ELR (cell line): Measurements from ENCODE around the gene MSI2.

Source experiments
- DNase-seq: peaks from one replicate; pipeline ENCODE4 v3.0.0-alpha.2; 2015; ENCODE audit warnings: low read depth

Gene MSI2

DNA sequence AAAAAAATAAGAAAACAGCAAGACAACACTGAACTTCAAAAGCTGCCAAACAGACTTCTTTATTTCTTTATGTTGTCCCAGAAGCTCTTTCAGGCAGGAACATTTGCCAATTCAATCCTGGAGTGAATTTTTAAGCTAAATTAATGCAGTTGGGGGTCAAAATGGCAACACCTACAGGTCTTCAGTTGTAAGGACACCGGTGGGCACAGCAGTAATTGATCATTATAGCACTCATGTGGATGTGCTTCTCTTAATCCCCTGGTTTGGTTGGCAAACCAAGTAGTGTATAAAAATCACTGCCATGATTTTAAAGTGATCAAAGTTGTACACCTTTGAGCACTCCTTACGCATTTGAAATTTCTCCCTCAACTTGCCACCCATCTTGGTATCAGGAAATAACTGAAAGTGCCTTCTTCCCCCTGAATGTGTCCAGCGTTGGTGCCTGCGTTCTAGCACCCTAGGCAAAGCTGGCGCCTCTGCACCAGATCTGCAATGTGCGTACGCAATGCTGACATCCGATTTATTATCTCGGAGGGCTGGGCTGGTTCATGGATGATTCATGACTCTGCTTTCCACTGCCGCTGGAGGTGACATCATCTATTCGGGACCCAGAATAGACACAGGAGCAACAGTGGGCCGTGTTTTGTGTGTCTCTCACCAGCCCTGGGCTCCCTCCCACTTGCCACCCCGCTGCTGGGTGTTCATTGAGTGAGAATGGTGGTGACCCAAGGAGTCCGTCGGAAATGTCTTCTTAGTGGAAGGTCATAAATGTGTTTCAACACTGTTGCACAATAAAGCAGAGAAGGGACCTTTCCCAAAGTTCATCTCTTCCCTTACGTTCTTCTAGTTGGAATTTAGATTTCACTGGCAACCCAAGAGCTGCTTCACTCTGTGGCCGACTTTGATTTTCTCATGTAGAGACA is 285.4 kb downstream of the MSI2 start:
- DNase-seq = peak; percentile 63

DNA sequence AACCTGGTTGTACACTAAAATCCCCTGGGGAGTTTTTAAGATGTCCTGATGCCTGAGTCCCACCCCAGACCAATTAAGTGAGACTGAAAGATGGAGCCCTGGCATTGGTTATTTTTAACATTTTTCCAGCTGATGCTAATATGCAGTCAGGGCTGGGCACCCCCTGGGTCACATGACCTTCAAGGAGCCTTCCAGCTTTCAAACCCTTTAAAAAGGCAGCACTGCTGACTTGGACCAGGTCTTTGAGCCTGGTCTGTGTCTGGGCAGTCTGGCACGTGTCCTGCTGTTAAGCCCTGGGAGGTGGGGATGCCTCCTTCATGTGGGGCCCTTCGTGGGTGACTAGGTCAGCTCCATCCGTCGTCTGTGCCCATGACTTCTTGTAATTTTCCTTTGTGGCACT is 286.2 kb downstream of the MSI2 start:
- no peak for DNase-seq

DNA sequence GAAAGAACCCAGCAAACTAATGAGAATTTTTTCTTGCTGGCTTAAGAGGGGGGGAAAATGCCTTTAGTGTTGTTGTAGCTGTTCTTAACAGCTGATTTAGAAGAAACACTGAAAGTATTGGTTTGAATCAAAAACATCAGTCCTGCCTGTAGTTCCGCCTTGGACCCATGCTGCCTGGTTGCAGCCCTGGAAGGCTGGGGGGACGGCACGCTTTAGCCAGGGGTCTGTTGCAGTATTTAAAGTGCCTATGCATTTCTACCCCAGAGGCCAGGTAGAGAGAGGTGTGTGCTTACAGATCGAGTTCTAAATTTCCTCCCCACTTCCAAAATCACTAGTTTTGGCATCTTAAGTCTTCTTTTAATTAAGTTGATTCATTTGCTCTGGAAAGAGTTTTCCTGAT is 286.9 kb downstream of the MSI2 start:
- DNase-seq = no peak

DNA sequence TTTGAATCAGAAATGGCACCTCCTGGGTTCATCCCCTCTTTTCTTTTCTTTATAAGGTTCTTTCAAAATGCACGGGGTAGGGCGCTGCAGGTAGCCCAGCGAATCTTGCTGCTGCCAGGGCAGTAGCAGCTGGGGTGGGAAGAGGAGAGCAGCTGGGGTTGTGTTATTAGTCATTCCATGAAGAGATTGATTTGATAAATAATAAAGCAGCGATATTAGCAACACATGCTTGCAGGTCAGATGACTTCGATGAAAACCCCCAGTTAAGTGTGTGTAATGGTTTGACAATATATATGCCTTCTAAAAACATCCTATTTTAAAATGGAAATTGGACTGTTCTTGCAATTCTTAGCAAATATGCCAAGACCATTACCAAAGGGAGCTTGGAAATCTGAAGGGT is 288.1 kb downstream of the MSI2 start:
- no peak for DNase-seq

DNA sequence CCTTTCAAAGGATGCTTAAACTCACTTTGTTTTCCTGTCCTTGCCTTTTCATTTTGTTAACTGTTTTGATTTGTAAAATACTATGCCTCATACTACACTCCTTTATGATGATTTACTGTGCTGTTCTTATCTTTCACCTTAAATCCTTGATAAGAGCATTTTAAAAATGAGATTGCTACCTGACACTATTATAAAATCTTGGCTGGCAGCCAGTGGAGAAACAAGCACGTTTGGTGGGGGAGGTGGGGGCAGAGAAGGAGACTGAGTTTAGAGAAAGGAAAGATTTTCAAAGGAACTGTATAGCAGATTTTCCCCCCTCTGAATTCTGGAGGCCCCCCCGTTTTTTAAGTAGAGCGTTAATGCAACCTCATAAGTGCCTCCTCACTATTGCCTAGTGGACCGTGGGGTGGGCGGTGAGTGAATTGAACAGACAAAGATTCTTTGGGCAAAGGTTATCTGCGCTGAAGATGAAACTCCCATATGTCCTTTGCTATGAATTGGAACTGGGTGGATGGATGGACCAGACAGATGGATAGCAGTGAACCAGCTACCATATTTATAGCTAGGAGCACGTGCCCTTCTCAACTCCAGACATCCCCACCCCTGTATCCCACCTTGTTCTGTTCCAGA is 288.6 kb downstream of the MSI2 start:
- DNase-seq = no peak

DNA sequence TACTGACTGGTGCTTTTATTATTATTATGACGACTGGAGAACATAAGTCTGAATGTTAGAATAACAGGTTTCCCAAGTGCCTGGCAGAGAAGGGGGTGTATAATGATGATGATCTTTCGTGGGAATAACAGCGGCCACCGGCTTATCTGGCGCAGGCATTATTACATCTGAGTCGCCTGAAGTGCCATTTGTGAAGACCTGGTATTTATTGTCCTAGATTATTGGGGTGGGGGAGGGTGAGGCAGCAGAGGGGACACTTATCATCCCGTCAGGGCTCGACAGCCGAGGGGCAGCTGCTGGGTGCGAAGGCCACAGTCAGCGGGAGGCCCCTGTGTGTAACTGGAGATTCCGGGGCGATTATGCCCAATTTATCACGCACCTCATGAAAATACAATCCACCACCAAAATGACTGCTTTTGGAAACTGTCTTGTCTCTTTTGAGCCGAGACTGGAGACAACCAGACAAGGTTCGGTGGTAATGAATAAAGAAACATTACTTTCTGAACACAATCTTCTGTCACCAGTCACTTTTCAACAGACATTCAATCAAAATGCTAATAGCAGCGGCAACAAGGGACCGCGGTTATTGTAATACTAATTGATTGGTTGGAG is 289.5 kb downstream of the MSI2 start:
- DNase-seq = no peak

DNA sequence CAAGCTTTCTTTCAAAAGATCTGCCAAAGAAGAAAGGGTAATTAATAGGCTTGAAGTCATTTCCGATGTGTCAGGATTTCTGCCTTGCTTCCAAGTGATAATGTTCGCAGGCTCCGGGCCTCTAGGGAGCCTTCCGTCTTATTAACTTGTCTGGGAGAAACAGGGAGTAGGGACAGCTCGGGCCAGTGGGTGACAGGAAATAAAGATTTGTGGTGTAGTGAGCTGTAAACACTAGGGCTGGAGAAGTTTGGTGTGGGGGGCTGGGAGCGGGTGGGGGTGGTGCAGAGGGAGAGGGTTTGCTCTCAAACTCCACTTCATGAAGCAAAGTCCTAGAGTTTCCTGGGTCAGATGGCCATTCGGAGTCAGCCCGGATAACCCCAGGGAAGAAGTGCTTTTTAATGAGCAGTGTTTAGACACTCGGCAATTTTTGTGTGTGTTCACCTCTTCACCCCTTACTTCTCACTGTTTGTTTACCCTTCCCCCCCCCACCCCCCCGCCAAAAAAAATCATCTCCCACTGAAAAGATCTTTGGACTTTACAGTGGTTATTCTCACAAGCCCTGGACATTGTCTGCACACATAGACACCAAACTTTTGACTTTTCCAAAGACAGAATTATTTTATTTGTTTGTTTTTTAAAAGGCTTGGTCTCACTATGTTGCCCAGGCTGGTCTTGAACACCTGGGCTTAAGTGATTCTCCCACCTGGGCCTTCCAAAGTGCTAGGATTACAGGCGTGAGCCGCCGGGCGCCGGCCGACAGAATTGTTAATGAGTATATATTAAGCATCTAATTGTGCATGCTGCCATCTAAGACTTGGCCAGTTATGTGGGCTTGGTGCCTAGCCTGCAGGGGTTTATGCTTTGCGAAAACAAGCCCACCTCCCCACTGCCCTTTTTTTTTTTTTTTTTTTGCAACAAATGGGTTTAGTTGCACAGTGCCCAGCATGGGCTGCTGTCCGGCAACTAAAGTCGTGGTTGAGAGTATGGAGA is 292.4 kb downstream of the MSI2 start:
- no peak for DNase-seq

DNA sequence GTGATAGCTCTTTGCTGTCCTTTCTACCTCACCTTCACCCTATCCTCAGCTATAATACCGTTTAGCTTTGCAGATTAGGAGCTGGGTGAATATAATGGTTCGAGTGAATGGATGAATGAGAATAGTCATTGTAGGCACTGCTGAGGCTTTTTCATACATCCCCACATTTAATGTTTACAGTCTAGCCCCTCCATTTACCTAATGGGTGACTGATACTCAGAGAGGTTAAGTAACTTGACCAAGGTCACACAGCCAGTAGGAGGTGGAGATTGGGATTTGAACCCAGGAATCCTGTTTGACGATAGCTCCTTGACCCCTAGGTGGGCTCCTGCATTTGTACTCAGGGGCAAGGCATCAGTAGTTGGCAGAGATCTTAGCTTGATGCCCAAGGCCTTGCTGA is 293.1 kb downstream of the MSI2 start:
- no peak for DNase-seq

DNA sequence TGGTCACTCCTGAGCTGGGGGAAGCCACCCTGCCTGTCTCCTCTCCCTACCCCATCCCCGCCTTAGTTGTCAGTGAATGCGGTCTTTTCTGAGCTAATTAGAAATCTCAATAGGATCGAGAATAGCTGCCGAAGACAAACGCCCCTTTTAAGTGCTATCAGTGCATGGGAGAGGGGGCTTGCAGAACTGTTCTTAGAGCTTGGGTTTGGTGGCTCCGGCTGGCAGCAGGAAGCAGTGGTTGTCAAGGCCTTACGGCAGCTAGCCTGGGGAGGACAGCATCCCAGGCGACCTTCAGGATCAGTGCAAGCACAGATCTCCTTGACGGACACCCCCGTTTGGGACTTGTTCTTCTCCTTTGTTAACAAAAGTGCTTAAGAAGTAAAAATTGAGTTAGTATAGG is 293.7 kb downstream of the MSI2 start:
- no peak for DNase-seq

DNA sequence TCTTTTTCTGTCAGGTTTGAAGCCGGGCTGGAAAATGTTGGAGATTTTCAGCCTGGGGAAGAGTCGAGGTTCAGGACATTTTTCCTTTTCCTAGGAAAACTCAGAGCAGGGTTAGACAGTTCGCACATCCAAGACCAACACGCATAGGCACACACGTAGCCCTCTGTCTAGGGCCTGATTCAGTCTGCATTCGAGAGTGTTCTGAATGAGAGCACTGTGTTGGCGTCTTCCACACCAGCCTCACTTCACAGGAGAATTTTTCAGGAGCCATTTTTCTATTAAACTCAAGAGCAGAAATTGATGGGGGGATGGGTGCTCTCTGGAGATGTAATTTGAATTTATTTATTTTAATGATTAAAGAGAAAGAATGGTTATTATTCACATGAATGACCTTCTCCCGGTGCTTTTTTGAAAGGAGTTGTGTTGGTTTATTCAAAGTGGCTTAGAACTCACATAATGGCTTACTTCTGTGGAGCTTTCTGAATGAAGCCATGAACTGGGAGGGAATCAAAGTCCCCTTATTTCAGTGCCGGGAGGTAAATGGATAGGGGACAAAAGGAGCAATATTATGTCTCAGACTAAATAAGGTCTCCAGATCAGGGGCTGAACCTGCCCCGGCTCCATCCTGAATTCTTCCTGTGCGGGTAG is 294.5 kb downstream of the MSI2 start:
- DNase-seq = no peak

DNA sequence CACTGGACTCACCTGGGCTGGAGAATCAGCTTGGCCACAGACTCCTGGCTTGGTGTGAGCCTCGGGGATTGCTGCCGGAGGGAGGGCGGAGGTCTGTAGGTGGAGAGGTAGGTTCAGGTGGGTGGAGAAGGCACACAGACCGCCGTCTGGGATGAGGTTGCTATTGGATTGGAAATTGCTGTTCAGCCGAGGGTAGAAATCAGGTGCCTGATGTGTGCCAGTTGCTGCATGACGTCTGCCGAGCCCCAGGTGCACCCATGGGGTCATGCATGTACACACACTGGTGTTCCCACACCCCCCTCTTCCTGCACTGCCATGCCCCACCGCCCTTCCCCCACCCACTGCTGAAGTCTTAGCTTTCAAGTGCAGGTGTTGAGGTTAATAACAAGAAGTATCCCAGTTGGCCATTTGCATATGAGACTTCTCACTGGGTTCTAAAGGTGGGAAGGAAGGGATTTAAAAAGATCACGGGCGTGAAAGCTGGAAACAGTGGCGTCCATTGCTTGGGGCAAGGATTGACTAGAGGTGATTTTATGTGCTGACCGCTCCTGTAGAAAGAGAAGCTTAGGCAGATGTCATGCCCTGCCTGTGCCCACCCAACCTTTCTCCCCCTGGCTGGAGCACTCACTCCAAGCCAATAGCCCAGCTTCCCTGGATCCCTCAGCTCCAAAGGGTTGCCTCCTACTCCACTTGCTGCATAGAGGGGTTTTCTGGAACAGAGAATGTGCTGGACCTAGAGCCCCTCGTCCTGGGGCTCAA is 295.2 kb downstream of the MSI2 start:
- DNase-seq = no peak

DNA sequence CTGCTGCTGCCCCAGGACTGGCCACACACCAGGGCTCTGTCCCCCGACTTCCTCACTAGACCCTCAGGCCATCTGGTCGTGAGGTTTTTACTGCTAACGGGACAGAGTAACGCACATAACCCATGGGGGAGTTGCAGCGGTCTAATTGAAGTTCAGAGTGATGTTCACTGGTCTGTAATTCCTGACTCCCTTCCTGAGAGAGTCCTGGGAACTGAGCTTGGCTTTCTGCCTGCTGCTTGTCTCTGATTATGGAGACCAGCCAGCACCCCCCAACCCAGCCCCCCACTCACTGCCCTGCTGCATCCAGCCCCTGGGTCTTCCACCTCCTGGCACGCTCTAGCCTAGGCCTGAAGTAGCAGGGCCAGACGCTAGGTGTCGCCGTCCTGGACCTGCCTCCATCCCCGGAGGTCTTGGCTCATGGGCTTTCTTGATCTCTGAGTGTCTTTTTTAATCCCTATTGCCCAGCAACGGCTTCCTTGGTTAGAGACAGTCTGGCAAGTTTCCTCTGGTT is 295.8 kb downstream of the MSI2 start:
- DNase-seq = no peak

DNA sequence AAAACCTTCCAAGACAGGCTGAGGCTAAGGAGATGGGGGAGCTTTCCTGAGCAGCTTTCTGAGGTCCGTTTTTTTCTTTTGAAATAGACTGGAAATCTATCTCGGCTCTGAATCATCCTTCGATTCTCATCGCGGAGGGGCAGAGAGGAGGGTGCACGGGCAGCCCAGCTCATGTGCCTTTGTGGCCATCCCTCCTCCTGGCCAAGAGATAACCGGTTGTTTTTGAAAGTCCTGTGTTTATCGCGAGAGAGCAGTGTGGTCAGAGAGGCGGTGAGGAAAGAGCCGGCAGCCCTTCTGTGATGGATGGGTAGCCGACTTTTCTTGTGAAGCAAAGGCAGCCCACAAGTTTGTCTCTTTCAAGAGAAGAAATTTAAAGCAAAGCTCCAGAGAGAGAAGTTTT is 297.2 kb downstream of the MSI2 start:
- DNase-seq = no peak

DNA sequence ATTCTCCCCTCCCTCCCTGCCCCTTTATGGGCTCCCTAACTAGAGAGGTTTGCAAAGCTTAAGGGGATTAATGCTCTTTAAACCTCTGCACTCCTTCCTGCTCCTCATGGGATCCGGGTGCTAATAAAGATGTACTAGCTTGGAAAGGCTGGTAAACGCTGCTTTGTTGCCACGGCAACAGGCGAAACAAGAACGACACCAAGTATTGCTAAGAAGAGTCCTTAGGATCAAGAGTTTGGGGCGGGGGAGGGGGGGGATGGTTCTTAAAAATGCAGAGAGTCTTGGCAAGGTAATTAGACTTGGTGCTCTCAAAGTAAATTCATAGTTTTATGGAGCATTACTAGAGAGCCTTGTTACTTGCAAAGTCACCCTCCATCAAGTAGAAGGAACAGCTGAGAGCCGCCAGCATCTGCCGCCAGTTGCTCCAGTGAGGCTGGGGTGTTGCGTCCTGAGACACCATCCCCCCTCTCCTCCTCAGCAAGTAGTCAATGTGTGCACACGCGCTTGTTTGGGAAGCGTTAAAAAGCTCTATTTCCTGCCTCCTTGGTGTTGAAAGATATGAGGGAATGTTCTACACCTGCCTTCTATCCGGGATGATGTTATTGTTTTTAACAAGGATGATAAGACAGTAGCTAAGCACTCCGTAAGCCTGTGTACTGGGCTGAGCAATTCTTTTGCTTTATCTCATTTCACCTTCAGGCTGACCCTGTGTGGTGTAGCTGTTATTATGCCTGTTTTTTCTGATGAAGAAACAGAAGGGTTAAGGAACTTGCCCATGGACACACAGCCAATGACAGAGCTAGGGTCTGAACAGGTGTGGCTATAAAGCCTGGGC is 297.9 kb downstream of the MSI2 start:
- DNase-seq = no peak

DNA sequence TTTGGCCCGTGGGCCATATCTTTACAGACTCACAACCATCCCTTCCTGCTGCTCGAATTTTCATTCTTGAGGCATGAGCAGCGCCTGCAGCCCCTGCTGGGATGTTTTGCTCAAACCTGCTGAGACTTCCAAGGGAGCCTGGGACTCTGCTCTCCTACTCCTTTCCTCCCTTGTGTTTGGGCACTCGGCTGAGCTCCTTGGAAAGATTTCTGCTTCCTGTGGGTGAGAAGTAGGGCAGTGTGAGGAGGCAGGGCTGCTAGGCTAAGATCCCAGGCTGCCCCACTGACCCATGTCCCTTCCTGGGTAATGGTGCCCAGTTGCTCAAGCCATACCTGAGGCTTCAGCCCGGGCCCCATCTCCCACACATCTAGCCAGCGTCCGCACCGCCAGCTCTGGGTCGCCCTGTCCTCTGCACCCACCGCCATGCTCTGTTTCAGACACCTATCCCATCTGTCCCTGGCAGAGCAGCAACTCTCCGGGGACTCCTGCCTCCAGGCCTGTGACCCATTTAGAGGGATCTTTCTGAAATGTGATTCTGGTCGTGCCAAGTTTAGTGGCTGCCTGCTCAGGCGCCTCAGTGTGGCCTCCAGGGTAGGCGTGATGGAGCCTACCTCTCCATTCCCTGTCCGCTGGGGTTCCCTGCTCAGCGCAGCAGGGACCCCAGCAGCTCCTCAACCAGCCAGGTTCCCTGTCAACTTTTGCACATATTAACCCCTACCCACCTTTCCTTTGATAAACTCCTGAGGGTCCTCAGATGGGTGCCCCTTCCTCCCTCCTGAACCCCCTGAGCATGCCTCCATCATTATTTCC is 298.7 kb downstream of the MSI2 start:
- no peak for DNase-seq

DNA sequence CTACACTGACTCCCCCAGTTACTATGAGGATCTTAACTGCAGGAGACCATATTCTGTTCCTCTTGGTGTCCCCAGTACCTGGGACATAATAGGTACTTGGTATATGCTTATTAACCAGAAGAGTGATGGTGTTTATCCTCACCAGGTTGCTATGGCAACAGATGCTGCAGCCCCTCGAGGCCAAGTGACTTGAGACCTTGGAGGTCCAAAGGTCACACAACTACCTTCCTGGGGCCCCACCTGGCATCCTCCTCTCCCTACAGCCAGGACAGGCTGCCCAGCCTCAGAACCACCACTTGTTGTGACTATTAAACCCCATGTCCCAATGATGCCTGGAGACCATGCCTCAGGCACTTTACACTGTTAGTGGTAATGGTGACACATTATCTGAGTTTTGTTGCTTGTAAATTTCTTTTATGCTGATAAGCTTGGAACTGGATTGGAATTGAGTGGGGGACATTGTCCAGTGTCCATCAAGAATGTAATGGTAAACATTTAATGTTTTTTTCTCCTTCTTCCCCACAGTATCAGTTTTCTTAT is 299.4 kb downstream of the MSI2 start:
- DNase-seq = peak; percentile 38

DNA sequence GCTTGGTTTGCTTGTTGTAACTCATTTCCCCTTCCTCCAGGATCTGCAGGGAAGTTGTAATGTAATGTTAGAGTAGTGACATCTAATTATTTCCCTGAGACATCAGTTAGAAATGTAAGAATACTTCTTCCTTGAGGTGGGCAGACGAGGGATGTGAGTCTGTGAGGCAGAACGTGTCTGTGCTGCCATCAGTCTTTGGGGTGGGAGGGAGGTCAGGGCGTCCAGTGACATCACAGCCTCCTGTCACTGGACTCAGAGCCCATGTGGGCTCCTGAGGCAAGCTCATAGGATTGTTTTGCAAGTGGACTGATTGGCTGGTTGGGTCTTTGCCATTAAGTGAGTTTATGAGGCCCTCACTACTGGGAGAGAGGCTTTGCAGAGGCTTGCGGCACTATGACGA is 300.0 kb downstream of the MSI2 start:
- DNase-seq = no peak

DNA sequence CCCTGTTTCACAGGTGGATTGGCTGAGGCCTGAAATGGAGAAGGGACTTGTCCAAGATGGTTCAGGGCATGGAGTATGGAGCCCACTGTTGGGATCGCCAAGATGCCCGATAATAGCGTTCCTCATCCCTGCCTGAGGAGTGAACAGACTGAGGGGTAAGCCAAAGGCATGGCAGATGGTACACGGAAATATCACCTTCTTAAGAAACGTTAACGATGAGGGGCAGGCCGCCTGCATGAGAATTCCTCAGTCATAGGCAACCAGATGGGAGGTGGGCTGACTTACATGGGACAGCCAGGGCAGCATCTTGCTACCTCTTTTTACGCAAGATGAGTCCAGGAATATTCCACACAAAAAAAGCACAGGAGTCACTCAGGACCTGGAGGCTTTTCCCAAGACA is 300.7 kb downstream of the MSI2 start:
- DNase-seq = no peak
